GM21619 (cell line): ENCODE measurements around the gene ATP6V1G3.
"Not testable (repeated sequence)": the region's sequence is repeated elsewhere in the genome, so short reads cannot be mapped to it uniquely, and the experiment has no call there.

Experiments
- ATAC-seq: cut with Tn5 transposase; IDR thresholded peaks from one replicate; pipeline ENCODE4 v1.9.1; 2021; ENCODE audit not compliant: unreplicated experiment

ATP6V1G3 gene

DNA sequence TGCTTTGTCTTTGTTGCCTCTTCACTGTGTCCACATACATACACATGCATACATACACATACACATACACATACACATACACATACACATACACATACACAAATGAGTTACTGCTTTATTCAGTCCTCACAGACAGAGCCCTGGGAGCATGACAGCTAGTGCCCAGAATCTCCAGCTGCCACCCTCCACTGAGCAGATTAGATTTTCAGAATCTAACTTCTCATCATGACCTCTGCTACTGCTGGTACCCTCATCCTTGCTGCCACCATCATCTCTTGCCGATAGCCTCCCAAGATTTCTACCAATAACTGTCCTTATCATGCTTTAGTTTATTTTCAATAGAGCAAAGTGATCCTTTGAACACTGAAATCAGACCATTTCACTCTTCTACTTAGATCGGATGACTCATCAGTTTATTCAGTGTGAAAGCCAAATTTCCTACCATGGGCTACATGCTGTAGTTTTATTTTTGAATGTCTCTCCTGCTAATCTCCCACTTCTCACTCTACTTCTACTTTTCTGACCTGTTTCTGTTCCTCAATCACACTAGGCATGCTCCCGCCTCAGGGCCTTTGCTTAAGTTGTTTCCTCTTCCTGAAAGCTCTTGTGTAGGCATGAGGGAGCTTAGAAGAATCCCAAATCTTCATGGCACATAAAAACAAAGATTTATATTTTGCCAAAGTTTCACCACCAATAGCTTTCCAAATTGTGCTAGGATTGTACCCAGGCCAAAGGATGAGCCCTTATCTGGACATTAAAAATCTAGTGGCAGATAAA, 43.0 kb downstream of the ATP6V1G3 start:
- ATAC-seq = no peak

DNA sequence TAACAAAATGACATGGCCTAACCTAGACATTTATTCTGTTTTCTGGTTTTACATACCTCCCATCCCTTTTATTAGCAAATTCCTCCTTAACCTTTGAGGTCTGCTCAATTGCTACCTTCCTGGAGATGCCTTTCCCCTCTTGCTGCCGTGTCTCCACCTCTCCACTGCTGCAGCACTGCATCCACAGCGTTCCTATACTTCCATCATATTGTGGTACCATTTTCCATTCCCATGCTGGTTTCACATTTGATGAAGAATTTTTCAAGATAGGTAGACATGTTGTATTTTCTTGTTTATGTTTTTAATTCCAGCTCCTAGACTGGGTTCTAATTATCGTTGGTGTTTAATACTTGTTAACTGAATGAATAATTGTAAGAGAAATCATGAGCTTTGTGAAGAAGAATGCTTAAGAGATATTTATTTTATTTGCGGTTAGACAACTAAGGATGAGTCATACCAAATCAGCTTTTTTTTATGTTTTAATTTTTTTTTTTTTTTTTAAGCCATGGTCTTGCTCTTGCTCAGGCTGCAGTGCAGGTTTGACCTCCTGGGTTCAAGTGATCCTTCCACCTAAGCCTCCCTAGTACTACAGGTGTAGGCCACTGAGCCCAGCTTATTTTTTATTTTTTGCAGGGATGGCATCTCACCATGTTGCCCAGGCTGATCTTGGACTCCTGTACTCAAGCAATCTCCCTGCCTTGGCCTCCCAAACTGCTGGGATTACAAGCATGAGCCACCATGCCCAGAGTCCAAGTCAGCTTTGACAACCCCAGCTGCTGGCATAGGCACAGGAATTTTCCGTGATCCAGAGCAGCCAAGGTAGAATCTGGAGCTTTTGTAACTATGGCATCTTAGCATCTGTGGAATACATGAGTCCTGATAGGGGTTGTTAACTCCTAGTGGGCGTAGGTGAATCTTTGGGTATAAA, 44.0 kb downstream of the ATP6V1G3 start:
- no peak for ATAC-seq

DNA sequence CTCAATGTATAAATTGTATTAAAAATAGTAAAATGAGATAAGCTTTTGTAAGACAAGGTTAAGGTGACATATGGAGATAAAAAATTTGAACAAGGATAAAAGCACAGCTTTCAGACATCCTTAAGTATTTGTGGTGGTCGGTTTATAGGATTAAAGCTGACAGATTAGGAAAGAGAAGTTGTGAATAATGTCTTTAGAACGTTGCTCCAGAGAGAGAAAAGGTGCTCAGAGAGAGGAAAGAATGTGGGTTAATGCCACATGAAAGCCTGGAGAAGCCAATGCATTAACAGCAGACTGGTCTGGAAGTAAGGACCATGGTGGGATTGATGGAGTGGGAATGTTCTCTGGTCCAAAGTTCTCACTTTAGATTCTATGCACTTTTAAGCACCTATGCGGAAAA, 44.8 kb downstream of the ATP6V1G3 start:
- no peak for ATAC-seq

DNA sequence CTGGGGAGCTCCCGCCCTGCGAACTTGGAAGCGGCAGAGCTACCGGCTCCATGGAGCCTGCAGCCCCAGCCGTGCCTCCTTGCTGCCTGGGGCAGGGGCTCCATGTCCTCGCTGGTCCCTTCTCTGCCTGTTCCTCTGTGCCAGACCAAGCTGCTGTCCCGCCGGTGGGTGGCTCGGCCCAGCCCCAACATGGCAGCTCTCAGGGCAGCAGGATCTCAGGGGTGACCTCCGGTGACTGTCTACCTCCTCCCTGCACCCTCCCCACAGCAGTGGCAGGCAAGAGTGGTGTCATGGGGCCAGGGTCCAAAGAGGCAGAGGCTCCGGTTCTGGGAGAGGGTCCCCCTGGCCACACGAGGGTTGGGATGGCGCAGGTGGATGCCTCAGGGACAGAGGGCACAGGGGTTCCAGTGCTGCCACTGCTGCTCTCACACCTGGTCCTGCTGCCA, 45.8 kb downstream of the ATP6V1G3 start:
- ATAC-seq = no peak

DNA sequence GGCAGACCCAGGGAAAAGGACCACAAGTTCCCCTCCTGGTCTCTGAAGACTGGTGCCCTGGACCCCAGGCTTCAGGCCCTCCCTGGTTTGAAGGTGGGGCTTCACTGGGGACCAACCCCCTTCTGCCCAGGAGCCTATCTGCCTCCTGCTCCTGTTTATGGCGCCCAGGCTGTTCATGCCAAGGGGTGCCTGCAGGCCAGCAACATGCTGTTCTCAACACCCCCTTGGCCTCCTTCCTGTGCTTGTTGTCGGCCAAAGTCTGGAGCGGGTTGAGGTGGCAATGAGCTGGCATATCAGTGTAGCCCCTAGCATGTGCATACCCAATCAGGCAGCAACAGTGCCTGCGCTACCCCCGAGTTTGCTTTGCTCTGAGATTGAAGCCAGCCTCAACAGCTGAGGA, 46.3 kb downstream of the ATP6V1G3 start:
- no peak for ATAC-seq

DNA sequence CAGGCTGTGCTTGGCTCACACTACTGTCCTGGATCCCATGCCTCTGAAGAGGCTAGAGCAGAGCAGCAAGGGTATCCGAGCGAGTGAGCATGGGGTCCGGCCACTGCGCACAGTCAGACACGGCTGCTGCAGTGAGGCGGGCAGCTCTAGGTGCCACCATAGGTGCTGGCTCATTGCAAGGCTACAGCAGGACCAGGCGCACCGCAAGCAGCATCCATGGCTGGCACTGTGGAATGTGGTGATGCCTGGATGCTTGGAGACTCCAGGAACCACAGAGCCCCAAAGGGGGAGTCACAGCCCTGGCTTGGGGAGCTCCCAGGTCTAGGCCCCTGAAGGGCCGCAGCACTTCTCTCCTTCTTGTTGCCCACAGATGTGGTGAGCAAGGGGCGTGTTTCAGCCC, 47.2 kb downstream of the ATP6V1G3 start:
- no peak for ATAC-seq

DNA sequence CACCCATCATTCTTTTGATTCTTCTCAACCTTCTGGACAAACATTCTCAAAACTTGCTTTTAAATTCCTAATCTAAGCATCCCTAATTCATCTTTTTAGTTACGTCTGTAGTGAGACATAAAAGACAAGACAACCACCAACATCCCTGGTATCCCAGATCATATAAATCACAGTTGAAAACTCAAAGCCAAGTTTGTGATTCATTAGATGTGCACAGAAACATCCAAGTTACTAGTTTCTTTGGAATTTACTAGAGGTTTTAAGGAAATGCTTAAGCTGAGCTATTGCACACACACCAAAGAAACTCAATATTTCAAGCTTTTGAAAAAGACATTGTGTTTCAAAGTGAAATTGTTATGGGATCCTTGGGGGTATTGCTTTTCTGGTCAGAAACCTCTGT, 47.6 kb downstream of the ATP6V1G3 start:
- no peak for ATAC-seq

DNA sequence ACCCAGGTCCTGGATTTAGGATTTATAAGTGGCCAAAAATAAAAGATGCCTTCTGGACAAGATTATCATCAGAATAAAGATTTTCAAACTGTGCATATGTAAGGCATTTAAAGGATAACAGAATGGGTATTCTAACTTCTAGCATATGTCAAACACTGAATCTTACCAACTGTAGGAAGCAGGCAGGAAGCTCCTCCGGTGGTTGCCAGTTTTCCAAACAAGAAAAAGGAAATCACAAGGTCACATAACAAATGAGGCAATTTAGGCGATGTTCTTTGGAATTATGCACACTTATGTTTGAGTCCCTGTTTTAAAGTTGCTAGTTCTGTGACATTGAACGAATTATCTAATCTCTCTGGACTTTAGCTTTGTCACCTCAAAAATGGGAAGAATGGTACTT, 48.9 kb downstream of the ATP6V1G3 start:
- no peak for ATAC-seq

DNA sequence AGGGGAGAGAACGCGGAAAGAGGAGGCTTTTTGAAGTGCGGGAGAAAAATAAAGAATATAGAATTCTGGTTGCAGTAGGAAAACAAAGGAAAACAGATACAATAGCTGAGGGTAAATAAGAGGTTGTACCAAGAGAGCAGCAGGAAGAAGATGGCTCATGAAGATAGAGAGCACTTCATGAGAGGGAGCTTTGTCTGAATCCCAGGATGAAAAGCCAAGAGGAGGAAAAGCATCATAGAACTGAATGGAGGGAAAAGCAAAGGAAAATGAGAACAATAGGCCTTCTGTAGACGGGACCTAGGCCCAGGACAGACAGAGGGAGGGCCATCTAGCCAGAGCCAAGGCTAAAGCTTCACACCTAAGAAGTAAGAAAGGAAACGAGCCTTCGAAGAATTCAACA, 49.5 kb downstream of the ATP6V1G3 start:
- ATAC-seq = no peak

DNA sequence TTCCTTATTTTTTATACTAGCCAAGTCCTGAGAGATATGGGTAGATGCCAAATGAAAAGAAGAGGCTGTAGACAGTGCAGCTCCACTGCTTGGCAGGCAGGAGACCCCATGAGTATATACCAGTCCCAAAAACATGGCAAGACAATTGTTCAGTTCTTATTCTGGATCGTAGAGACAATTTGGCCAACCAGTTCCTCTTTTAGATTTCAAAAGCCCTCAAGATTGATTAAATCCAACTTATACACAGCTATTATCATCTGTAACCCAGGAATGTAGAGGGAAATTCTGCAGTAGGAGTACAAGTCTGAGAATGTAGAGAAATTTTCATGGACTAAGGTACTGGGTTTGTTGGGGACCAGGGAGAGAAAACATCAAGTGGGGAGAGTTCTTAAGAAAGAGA, 50.3 kb downstream of the ATP6V1G3 start:
- no peak for ATAC-seq

DNA sequence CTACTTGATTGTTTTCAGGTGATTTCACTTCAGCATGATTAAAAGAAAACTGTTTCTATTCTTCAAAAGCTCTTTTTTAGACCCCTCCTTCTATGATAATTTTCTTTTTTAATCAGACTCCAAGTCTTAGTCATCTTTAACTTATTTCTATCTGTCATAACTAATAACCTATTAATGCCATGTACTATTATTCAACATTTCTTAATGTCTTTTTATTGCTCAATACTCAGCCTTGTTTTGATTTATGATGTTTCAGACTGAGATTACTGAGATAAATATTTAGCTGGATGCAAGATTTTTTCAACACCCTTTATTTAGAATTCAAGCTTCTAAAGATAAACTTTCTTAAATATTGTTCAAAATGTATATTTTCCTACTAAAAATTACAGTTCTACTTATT, 53.6 kb downstream of the ATP6V1G3 start:
- ATAC-seq = no peak

DNA sequence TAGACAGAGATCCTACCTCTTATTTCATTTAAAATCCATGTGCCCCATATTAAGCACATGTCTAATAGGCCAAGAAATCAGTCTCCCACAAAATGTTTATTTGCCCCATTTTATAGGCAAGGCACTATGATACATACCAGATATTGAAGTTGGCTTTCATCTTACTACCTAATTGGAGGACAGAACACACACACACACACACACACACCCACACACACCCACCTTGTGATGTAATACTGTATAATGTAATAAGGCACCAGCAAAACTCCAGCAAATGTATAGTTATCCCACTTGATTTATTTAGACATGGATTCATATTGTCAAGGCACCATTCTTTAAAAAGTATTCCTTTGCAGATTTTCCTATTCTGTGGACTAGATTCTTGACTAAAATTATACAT, 56.8 kb downstream of the ATP6V1G3 start:
- ATAC-seq = no peak

DNA sequence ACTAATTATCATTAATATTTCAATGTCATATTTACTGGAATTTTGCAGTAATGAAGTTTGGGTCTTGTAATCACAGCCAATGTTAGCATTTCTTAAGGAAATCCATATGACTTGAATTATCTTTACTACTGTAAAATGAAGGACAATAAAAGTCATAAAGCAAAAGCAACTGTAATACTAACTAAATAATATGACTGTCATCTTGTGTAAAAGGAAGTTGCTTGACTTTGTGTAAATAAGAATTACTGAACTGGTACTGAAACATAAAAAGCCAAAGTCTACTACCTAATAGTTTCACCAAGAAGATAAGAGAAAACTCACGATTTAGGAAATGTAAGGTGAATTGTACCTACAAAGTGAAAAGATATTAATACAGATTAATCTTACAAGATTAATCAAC, 57.5 kb downstream of the ATP6V1G3 start:
- ATAC-seq = no peak

DNA sequence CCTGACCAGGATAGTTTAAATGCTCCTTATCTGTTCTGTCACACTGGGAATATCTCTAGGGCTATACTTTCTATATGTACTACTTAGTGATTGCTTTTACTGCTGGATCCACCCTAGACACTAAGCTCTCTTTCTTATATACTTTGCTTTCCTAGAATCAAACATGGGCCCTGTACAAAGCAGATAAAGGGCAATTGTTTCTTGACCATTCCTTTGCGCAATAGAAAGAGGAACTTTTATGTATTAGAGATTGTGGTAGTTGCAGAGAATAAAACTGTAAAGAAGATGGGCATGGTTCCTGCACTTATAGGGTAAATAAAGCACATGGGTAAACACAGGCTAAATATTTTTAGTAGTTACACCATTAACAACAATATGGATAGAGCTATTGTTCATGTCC, 58.8 kb downstream of the ATP6V1G3 start:
- ATAC-seq = no peak

DNA sequence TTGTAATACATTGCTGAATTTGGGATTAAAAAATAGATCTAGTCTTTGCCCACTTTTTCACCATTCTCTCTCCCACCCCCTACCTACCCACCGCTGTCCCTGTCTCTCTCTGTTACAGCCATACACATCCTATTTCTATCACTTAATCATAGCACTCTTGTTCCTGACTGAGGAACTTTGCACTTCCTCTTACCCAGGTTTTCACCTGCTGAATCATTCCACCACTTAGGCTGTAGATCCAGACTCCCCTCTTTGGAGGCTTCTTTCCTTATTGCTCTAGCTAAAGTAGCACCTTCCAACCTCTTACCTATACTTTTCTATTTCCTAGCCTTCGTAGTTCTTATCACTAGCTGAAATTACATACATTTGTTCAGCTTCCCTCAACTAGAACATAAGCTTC, 59.6 kb downstream of the ATP6V1G3 start:
- ATAC-seq = no peak

DNA sequence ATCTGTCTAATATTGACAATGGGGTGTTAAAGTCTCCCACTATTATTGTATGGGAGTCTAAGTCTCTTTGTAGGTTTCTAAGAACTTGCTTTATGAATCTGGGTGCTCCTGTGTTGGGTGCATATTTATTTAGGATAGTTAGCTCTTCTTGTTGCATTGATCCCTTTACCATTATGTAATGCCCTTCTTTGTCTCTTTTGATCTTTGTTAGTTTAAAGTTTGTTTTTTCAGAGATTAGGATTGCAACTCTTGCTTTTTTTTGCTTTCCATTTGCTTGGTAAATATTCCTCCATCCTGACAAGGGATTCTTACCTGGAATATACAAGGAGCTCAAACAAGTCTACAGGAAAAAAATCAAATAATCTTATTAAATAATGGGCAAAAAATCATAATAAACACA, 63.1 kb downstream of the ATP6V1G3 start:
- ATAC-seq = not testable (repeated sequence)
